NCI-H2029 treated with DMSO at 0.1 percent for 48 hours (cell line): ENCODE measurements around the gene DHDH.
"Not testable (repeated sequence)": the region's sequence is repeated elsewhere in the genome, so short reads cannot be mapped to it uniquely, and the experiment has no call there.

Experiments
- DNase-seq: peaks from one replicate; lab custom pipeline; 2025; lab: John Stamatoyannopoulos, UW

The DHDH gene

GRCh38 chr19:48933382-48933932, at the start of gene DHDH:
Gene DHDH, plus strand, starts transcription at chr19:48933699. Its CDS starts 23 bp downstream, at chr19:48933722.
- DNase-seq: peak; percentile 62

- no peak for DNase-seq
Measured at GRCh38 chr19:48883726-48884125, 49.8 kb upstream of the DHDH start.

GRCh38 chr19:48887861-48888612, 45.5 kb upstream of the DHDH start:
- DNase-seq: no peak

- DNase-seq: not testable (repeated sequence)
Measured at GRCh38 chr19:48889496-48889895, 44.0 kb upstream of the DHDH start.

- no peak for DNase-seq
Measured at GRCh38 chr19:48890551-48890950, 42.9 kb upstream of the DHDH start.

- DNase-seq: no peak
Measured at GRCh38 chr19:48895226-48895625, 38.3 kb upstream of the DHDH start.

GRCh38 chr19:48896191-48896720, 37.2 kb upstream of the DHDH start:
- DNase-seq: no peak

GRCh38 chr19:48897181-48897580, 36.3 kb upstream of the DHDH start:
- DNase-seq: no peak

- DNase-seq: not testable (repeated sequence)
Measured at GRCh38 chr19:48899386-48899749, 34.1 kb upstream of the DHDH start.

- peak; percentile 88 for DNase-seq
Measured at GRCh38 chr19:48899781-48900476, 33.6 kb upstream of the DHDH start, which contains the start of gene NUCB1. Gene NUCB1, plus strand, starts transcription at chr19:48900312. Its CDS starts 485 bp downstream, at chr19:48900797.

- no peak for DNase-seq
Measured at GRCh38 chr19:48900477-48901406, 32.8 kb upstream of the DHDH start.

GRCh38 chr19:48902291-48902690, 31.2 kb upstream of the DHDH start:
- DNase-seq: not testable (repeated sequence)

GRCh38 chr19:48903788-48904187, 29.7 kb upstream of the DHDH start:
- not testable (repeated sequence) for DNase-seq

GRCh38 chr19:48905664-48906063, 27.8 kb upstream of the DHDH start:
- no peak for DNase-seq

- no peak for DNase-seq
Measured at GRCh38 chr19:48906324-48906723, 27.2 kb upstream of the DHDH start.

GRCh38 chr19:48907671-48908070, 25.8 kb upstream of the DHDH start:
- no peak for DNase-seq

GRCh38 chr19:48909424-48910077, 23.9 kb upstream of the DHDH start:
- not testable (repeated sequence) for DNase-seq

- DNase-seq: no peak
Measured at GRCh38 chr19:48910803-48911202, 22.7 kb upstream of the DHDH start.

- no peak for DNase-seq
Measured at GRCh38 chr19:48913114-48913889, 20.2 kb upstream of the DHDH start.

- no peak for DNase-seq
Measured at GRCh38 chr19:48914181-48914580, 19.3 kb upstream of the DHDH start.
